Keratinocyte (primary cell): ENCODE measurements around the gene SEC24D.

Experiments
- EZH2 ChIP-seq: IDR thresholded peaks from one replicate; pipeline ENCODE4 v1.6.1; 2012; ENCODE audit warnings: inconsistent platforms, mild to moderate bottlenecking, low read length, moderate library complexity
- TF ChIP-seq, protein P1 (sequence below), 3 experiments: IDR thresholded peaks in 1 of 3; conservative IDR thresholded peaks in 1 of 3; optimal IDR thresholded peaks in 1 of 3; 2 replicates in 2 of 3; 3 replicates in 1 of 3; pipeline versions ENCODE3 to v1.5.1; 2011; ENCODE audit warnings: low read length in 3 of 3, mild to moderate bottlenecking in 3 of 3, moderate library complexity in 2 of 3, control low read depth in 1 of 3, inconsistent platforms in 1 of 3; ENCODE audit not compliant: insufficient read depth in 2 of 3; ENCODE audit errors: extremely low read depth in 1 of 3

DNA sequence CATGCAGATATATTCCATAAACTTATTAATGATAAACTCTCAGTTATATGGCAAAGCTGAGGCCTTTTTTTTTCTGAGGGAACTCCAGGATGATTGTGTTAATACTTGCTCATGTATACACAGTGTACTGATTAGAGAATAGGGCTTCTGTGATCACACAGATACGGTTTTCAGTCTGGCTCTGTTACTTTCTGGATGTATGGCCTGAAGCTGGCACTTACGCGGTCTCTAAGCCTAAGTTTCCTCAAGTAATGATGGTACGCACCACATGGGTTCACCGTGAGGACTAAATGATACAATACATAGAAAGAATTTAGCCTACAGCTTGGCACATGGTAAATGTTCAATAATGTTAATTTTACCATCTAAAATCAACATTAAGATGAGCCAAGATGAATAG lies 73.8 kb downstream of the SEC24D start:
- TF ChIP-seq, protein P1, sequence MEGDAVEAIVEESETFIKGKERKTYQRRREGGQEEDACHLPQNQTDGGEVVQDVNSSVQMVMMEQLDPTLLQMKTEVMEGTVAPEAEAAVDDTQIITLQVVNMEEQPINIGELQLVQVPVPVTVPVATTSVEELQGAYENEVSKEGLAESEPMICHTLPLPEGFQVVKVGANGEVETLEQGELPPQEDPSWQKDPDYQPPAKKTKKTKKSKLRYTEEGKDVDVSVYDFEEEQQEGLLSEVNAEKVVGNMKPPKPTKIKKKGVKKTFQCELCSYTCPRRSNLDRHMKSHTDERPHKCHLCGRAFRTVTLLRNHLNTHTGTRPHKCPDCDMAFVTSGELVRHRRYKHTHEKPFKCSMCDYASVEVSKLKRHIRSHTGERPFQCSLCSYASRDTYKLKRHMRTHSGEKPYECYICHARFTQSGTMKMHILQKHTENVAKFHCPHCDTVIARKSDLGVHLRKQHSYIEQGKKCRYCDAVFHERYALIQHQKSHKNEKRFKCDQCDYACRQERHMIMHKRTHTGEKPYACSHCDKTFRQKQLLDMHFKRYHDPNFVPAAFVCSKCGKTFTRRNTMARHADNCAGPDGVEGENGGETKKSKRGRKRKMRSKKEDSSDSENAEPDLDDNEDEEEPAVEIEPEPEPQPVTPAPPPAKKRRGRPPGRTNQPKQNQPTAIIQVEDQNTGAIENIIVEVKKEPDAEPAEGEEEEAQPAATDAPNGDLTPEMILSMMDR (optimal IDR thresholded peaks at IDR 0.05 in 1 of 3, IDR thresholded peaks at IDR 0.05 in 1 of 3, conservative IDR thresholded peaks at IDR 0.05 in 1 of 3; ENCODE audit: extremely low read depth in 1 of 3, insufficient read depth in 2 of 3, low read length in 3 of 3): no peak
- no peak for TF ChIP-seq EZH2
